ENCODE measurements around the gene MEIOSIN. TPM values are rescaled to one million over a fixed set of nuclear protein-coding genes. Genes with fewer than 3 reads are reported as not detected.

Gene MEIOSIN
- total RNA-seq, 3 donors from 2014 or later: not detected

DNA sequence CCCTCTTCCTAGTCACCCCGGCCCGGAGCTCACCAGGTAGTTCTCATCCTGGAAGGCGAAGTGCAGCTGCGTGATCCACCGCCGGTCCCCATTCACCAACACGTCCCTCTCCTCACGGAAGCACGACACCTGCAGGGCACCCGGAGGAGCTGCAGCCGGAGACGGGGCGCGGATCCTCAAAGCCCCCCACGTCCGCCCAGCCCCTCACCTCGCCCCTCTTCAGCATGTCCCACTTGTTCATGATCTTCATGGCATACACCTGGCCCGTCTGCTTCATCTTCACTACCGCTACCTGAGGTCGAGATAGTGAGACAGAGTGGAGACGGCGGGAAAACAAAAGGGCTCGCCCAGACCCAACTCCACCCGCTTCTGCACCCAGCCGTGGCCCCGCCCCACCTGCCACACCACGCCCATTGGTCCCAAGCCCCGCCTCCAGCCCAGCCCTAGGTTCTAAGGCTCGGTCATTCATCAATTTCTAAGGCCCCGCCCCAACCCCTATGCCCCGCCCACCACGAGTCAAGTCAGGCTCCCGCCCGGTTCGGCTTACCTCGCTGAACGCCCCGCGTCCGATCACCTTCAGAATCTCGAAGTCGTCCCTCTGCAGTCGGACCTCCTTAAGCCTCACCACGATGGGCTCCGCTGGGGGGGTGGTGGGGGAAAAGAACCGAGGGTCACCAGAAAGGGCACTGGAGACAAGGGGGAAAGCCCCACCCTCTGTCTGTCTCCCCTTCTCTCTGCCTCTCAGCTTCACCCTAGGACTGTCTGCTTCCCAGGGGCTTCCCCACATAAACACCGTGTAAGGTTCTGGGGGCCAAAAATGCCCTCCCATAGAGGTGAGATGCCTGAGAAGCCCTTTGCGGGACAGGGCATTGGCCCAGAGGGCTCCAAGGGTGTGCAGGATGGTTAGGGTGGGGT, 46.2 kb downstream of the MEIOSIN start:
- H3K4me3 ChIP-seq: no peak overlapping the region
- intact Hi-C loops (cut with DNase I, micrococcal nuclease): no loop called here
- TF ChIP-seq, protein P1, sequence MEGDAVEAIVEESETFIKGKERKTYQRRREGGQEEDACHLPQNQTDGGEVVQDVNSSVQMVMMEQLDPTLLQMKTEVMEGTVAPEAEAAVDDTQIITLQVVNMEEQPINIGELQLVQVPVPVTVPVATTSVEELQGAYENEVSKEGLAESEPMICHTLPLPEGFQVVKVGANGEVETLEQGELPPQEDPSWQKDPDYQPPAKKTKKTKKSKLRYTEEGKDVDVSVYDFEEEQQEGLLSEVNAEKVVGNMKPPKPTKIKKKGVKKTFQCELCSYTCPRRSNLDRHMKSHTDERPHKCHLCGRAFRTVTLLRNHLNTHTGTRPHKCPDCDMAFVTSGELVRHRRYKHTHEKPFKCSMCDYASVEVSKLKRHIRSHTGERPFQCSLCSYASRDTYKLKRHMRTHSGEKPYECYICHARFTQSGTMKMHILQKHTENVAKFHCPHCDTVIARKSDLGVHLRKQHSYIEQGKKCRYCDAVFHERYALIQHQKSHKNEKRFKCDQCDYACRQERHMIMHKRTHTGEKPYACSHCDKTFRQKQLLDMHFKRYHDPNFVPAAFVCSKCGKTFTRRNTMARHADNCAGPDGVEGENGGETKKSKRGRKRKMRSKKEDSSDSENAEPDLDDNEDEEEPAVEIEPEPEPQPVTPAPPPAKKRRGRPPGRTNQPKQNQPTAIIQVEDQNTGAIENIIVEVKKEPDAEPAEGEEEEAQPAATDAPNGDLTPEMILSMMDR (IDR thresholded peaks at IDR 0.05): peak; percentile 67
- no peaks in the 10 kb centered on the region for H3K9me3 ChIP-seq
- H3K4me1 ChIP-seq (ENCODE audit: low read depth): peaks cover 18% of the 10 kb centered on the region
- no peaks in the 10 kb centered on the region for H3K36me3 ChIP-seq (ENCODE audit: low read depth)
- peak; percentile 93 for ATAC-seq
- DNase-seq: peak; percentile 94 to 99 (median 99)

DNA sequence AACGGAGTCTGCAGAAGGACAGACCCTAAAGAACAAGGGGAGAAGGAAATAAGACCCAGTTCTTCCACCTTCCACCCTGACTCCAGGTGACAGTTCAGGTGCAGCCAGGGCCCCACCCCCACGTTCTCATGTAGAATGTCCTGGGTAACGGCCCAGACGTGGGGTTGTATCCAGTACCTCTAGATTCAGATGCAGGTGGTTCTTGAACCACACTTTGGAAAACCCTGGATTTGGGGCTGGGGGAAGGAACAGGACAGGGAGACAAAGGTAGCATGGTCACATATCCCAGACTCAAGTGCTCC, 46.9 kb downstream of the MEIOSIN start:
- intact Hi-C loops (cut with DNase I, micrococcal nuclease): no loop called here
- H3K9me3 ChIP-seq: no peaks in the 10 kb centered on the region
- no peak for ATAC-seq
- no peak overlapping the region for H3K4me3 ChIP-seq
- peaks cover 18% of the 10 kb centered on the region for H3K4me1 ChIP-seq (ENCODE audit: low read depth)
- no peak for DNase-seq
- TF ChIP-seq, protein P1 (IDR thresholded peaks at IDR 0.05): no peak
- no peaks in the 10 kb centered on the region for H3K36me3 ChIP-seq (ENCODE audit: low read depth)

DNA sequence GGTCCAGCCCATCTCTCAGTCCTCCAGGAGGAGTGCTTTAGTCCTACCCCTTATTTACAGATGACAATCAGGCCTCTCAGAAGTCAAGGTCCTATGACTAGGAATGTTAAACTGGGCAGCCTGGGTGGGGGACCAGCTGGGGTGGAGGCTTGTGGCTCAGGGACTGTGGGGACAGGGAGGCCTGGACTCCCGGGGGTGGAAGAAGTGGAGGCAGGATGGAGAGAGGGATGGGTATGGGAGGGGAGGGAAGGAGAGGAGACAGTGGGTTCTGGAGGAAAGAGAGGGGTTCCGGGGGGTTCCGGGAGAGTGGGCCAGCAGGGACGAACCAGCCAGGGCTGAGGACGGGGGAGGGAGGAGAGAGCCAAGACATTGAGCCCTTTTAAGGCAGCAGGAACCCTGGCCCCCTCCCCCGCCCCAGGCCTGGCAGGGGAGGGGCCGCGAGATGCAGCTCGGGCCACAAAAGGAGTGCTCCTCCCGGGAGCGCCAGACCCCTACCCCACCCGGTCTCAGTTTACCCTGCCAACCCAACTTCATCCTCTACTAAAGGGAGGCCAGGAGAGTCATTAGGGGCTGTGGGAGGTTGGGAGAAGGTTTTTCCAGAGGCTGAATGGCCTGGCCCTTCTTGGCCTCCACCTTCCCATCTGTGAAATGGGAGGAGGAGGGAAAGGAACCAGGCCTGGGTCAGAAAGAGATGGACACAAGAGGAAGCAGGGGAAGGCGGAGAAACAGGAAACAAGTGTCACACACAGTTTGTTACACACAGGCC, 47.4 kb downstream of the MEIOSIN start:
- ATAC-seq: no peak
- intact Hi-C loops (cut with DNase I, micrococcal nuclease): no loop called here
- Histone ChIP-seq H3K4me3 (no peak overlapping the region), H3K4me1 (ENCODE audit: low read depth) (peaks cover 18% of the 10 kb centered on the region), H3K9me3 (no peaks in the 10 kb centered on the region), H3K36me3 (ENCODE audit: low read depth) (no peaks in the 10 kb centered on the region)
- TF ChIP-seq, protein P1 (IDR thresholded peaks at IDR 0.05): no peak
- DNase-seq: no peak

DNA sequence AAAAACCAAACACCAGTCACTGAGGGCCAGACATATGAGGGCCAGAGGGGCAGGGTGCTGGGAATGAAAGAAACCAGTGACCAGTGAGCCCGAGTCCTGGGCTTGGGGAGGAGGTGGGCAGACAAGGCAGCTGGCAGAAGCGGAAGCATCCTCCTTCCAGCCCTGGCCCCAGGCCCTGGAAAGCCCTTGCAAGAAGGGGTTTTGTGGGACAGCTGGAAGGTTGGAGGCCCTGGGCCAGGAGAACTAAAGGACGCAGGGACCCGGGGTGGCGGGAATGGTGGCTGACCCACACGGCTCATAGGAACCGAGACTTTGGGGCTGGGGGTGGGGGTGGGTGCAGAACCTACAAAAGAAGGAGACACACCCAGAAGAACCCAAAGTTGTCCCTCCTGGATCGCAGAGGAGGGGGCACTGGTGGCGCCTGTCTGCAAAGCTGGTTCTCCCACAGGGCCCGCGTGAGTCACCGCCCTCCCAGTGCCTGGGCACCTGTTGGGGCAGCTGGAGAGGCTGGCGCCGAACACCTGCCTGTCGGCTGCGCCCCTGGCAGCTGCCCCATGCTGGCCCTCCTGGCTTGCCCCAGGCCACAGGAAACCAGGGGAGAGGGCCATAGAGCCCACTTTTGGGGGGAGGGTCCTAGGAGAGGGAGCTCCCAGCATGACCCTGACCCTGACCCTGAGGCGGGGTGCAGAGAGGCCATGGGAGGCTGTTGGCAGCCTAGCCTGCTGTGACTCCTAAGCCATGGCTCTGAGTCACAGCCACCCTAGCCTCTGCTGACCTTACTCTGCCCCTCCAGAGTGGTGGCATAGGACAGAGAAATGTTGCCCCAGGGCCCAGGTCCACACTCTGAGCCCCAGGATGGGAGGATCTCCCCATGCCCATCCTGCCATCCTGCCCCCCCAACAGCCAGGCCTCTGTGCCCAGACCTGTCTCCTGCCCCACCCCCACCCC, 48.2 kb downstream of the MEIOSIN start:
- H3K9me3 ChIP-seq: no peaks in the 10 kb centered on the region
- intact Hi-C loops (cut with DNase I, micrococcal nuclease): no loop called here
- TF ChIP-seq, protein P1 (IDR thresholded peaks at IDR 0.05): no peak
- peaks cover 18% of the 10 kb centered on the region for H3K4me1 ChIP-seq (ENCODE audit: low read depth)
- peaks cover 3% of the 10 kb centered on the region for H3K36me3 ChIP-seq (ENCODE audit: low read depth)
- DNase-seq: peak in 1 of 3 donors; percentile 71
- no peak overlapping the region for H3K4me3 ChIP-seq
- ATAC-seq: peak; percentile 44

DNA sequence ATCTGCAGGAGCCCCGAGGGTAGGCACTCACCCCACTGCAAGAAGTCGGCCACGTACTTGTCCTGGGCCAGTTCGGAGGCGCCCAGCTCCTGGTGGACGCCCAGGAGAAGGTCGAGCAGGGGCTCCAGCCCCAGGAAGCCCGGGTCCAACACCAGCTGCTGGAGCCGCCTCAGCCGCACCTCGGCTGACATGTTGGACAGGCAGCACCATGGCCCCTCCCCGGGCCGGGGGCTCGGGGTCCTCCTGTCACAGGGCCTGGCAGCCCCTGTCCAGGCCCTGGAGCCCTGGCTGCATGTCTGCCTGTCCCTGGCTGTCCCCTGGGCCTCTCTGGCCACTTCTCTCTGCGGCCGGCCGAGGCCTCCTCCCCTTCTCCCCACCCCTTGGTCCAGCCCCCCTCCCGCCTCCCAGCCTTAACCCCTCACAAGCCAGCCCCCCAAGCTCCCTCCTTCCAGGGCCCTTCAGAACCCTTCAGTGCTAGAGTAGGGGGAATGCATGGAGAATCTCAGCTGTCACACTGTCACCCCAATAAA, 49.0 kb downstream of the MEIOSIN start, which contains the start of gene DMPK:
Gene DMPK, minus strand, starts transcription at position 329 of the 530 bp plus-strand sequence. Its CDS starts 138 bp downstream, at position 191.
- DNase-seq (no peak), ATAC-seq (no peak)

More for the DNA sequence above, 49.0 kb downstream of the MEIOSIN start, which contains the start of gene DMPK:
- TF ChIP-seq, protein P1 (IDR thresholded peaks at IDR 0.05): no peak
- Histone ChIP-seq H3K36me3 (ENCODE audit: low read depth) (peaks cover 3% of the 10 kb centered on the region), H3K4me3 (no peak within 1 kb of the TSS), H3K9me3 (no peaks in the 10 kb centered on the region), H3K4me1 (ENCODE audit: low read depth) (peaks cover 18% of the 10 kb centered on the region)
- intact Hi-C loops (cut with DNase I, micrococcal nuclease): no loop called here
